GM23248 (cell line): Measurements from ENCODE around the gene KRTAP4-12.

Source experiments
- EZH2 ChIP-seq: fragments of 200-600 bp; sonication (generic); IDR thresholded peaks from 2 replicates; pipeline ENCODE4 v1.6.1; 2018; ENCODE audit warnings: antibody characterized with exemption, mild to moderate bottlenecking; ENCODE audit not compliant: insufficient read depth, poor library complexity, severe bottlenecking
- EZH2phosphoT487 ChIP-seq: fragments of 200-600 bp; sonication (generic); IDR thresholded peaks from 2 replicates; pipeline ENCODE4 v1.6.1; 2018; ENCODE audit warnings: antibody characterized with exemption, moderate library complexity, mild to moderate bottlenecking, low read depth; ENCODE audit not compliant: insufficient read depth

DNA sequence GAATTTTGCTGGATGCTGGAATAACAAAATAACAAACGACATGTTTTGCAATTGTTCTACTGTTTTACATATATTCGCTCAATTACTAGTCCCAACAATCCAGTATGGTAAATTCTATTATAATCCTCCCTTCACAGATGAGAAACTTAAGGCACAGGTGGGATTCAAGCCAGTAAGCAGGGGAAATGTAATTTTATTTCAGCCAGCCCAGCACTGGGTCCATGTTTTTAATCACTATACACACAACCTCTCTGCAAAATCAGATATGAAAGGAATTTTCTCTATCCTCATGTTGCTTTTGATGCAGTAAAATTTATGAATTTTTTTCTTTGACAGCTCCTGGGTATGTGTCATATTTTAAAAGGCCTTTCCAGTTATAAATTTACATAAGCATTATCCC lies 21.3 kb upstream of the KRTAP4-12 start:
- TF ChIP-seq EZH2phosphoT487, result no peak
- no peak for TF ChIP-seq EZH2
